HS-5 (cell line): Measurements from ENCODE around the gene NCAN.
"Not testable (repeated sequence)": the region's sequence is repeated elsewhere in the genome, so short reads cannot be mapped to it uniquely, and the experiment has no call there.

Experiments
- DNase-seq: peaks from one replicate; pipeline ENCODE4 v3.0.0-alpha.2; 2012; ENCODE audit warnings: low read depth

NCAN gene

GRCh38 chr19:19211499-19212420 is at the start of gene NCAN:
Gene NCAN (plus strand): TSS chr19:19211958. CDS start chr19:19216954, 4,996 bp downstream.
- DNase-seq = no peak

DNA sequence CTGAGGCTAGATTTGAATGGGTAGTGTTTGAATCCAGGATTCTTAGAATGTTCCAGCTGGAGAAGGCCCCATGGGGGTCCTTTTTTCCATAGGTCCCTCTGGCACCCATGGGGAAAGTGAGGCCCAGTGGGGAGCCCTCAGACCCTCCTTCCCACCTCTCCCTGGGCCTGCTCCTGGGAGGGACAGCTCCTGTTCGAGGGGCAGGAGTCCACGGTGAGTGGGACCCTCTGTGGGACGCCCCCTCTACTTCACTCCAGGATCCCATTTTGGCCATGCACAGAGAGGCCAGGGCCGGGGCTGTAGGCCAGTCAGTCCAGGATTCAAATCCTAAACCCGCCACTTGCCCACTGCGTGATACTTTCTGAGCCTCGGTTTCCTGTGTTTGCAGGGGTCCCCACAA is 49.3 kb upstream of the NCAN start:
- DNase-seq = no peak

DNA sequence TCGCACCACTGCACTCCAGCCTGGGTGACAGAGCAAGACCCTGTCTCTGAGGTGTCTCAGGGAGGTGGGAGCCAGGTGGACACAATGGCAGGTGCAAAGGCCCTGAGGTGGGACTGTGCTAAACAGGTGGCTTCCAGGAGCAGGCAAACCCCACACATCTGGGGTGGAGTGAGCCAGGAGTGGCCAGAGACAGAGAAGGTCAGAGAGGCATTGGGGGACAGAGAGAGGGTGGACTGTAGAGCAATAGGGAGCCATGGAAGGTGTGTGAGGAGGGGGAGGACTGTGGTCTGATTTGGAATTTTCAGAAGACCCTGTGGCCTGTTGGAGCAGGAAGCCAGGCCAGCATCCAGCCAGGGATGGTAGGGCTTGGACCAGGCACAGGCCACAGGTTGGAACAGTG is 46.4 kb upstream of the NCAN start:
- DNase-seq = no peak

GRCh38 chr19:19167612-19168011 is 44.1 kb upstream of the NCAN start:
- DNase-seq = no peak

- DNase-seq = no peak
Observed at GRCh38 chr19:19169236-19170052, 42.3 kb upstream of the NCAN start.

DNA sequence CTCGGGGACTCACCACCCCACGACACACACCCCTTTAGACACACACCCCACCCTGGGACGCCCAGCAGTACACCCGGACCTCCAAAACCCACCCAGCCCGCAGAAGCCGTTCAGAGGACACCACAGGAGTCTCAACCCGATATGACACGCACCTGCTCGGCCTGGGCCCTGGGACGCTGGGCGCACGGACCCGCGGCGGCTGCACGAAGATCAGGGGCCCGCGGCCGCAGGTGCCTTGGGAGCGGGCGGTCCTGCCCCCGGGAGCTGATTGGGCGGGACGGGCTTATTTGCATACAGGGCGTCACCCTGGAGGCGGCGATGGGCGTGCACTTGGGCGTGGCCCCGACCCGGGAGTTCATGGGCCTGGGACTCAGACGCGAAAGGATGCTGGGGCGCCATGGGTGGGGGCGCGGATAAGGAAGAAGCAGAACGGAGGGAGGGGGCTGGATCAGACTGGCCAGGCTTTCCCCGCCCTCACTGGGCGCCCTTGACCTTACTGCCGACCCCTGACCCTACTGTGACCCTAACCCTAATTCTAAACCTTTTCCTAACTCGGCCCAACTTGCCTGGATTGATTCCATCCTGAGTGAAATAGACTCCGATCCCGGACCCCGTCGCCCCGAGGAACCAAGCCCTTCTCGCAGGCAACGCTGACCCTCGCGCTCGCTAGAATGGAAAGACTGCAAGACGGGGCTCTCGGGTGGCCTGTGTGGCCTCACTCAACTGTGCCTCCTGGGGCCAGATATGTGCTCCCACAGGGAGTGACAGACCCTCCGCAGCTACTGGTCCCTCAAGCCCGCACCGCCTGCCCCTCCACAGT is 41.5 kb upstream of the NCAN start, which contains the start of gene MEF2B:
Gene MEF2B, minus strand, starts transcription at position 211 of the 820 bp plus-strand sequence. CDS start 19,528 bp downstream, outside the sequence.
- no peak for DNase-seq

GRCh38 chr19:19170873-19171672 is 40.7 kb upstream of the NCAN start:
- no peak for DNase-seq

GRCh38 chr19:19171821-19172532 is 39.8 kb upstream of the NCAN start:
- DNase-seq = no peak

DNA sequence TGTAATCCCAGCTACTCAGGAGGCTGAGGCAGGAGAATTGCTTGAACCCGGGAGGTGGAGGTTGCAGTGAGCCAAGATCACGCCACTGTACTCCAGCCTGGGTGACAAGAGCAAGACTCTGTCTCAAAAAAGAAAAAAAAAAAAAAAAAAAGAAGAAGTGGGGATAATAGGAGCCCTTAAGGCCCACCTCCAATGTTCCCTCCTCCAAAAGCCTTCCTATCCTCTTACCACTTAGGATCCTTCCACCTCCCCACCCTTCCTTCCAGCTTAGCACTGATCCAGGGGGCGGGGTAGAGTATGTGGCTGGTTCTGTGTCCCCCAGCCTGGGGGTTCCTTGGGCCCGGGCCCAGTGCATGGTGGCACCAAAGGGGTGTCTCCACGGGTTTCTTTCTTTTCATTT is 38.5 kb upstream of the NCAN start:
- DNase-seq = not testable (repeated sequence)

DNA sequence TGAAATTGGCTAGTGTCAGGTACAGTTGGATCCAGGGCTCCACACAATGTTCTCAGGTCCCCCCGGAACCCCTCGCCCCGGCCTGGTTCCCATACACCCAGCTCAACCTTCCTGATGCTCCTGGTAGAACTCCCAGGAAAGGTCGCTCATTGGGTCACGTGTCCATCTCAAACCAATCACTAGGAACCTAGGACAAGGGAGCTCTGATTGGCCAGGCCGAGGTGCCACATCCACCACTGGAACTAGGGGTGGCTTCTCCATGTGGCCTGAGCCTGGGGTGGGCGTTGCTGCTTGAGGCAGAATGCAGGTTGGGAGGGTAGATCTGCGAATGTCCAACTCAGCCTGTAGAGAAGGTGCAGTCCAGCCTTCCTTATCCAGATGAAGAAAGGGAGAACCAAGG is 34.8 kb upstream of the NCAN start:
- DNase-seq = no peak

- no peak for DNase-seq
Observed at GRCh38 chr19:19179548-19180441, 32.0 kb upstream of the NCAN start.

DNA sequence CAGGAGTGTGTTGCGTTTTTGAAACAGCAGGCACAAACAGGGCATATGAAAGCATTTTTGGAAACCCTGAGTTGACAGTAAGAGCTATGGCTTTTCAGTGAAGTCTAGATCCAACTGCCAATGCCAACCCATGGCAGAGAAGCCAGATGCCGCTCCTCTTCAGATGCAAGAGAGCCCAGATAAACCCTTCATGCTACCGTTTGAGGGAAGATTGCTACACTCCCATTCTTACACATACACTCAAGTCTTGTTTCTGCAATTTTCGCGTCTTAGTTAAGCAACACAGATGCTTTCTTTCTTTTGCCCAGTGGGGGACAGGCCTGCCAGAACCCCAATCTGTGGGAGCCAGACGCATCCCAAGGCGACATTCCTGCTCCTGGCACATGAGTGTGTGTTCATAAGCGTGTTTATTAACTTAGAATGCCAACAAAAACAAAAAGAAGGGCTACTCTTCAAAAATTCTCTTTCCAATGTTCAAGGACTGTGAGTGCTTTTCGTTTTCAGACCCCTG is 30.2 kb upstream of the NCAN start:
- DNase-seq = no peak

DNA sequence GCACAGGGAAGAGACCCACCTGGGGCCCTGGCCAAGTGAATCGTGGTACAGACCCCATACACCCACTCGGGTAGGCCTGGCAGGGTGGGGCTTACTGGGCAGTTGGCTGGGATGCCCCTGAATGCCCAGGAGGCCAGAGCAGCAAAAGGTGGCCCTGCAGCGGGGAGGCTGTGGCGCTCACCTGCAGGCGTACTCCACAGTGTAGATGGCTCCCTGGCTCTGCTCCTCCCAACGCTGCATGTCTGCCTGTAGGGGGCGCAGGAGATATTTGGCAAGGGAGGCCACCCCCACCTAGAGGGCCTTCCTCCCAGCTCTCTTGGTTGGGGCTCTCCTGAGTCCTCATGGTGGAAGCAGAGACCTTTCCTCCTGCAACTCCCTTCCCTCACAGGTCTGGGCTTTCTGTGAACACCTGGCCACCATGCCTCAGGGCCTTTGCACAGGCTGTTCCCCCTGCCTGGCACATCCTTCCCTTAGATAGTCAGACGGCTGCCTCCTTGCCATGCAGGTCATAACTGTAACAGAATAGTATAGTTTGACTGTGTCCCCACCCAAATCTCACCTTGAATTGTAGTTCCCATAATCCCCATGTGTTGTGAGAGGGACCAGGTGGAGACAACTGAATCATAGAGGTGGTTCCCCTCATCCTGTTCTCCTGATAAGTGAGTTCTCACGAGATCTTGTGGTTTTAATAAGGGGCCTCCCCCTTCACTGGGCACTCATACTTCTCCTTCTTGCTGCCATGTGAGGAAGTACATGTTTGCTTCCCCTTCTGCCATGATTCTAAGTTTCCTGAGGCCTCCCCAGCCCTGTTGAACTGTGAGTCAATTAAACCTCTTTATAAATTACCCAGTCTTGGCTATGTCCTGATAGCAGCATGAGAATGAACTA is 25.7 kb upstream of the NCAN start:
- DNase-seq = no peak

- DNase-seq = no peak
Observed at GRCh38 chr19:19186742-19187141, 25.0 kb upstream of the NCAN start.

DNA sequence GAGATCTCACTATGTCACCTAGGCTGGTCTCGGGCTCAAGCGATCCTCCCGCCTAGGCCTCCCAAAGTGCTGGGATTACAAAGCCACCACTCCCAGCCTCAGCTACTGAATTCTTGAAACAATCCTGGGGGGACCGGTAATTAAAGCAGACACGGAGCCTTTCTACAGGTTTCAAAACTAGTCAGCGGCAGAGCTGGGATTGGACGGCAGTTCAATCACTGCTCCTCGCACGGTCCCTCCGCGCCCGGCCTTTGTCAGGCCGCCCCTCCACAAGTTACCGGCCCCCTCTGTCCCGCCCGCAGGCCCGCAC is 20.0 kb upstream of the NCAN start:
- DNase-seq = no peak

DNA sequence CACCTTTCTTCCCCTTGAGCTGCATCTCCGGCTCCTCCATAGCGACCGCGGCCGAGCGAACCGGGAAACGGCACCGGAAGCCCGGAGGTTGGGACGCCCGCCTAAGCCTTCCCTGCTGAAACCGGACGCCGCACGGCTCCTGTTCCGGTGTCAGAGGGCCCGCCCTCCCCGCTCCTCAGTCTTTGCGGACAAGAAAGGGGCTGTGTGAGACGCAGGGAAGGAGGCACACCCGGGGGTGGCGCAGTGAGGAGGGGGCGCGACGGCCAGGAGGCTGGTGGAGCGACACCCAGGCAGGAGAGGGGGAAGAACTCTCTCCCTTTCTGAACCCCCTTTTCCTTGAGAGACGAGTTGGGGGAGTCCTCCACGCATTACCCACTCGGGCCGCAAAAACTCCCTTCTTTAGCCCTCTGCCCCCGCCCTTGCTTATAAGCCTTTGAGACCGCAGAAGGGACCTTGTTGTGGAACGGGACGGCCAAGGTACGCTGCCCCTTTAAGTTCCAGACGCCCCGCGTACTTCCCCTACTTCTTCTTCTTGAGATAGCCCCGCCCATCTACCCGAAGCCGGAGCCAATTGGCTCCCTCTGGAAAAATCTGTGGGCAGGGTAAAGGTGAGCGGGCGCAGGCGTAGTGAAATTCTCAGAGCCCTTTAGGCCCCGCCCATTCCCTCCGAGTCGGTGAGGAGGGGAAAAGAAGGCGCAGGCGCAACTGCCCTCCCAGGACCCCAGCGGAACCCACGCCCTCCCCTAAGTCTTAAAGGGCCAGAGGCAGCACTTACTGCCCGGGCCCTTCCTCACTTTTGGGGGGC is 19.5 kb upstream of the NCAN start, which contains the start of the genes BORCS8 and RFXANK:
Gene BORCS8, minus strand, starts transcription at position 75 of the 805 bp plus-strand sequence. Its CDS starts 35 bp downstream, at position 40.
Gene RFXANK, plus strand, starts transcription at position 181 of the 805 bp plus-strand sequence. CDS start 1,689 bp downstream, outside the sequence.
- DNase-seq = peak; percentile 96

- no peak for DNase-seq
Observed at GRCh38 chr19:19192910-19193423, 18.8 kb upstream of the NCAN start.
